Esophagus muscularis mucosa (tissue), 3 donors: Measurements from ENCODE around the gene MT1F.

Experiments
- CTCF ChIP-seq, 3 experiments: fragments of 200-600 bp in 2 of 3; fragments of 450-650 bp in 1 of 3; sonication (generic) in 2 of 3; IDR thresholded peaks; one replicate each; pipeline ENCODE4 v1.5.1; 2017 to 2019; ENCODE audit warnings: antibody characterized with exemption in 3 of 3, mild to moderate bottlenecking in 2 of 3, moderate library complexity in 1 of 3
- POLR2A ChIP-seq: fragments of 450-650 bp; IDR thresholded peaks from one replicate; pipeline ENCODE4 v1.6.1; 2017; ENCODE audit warnings: antibody characterized with exemption, moderate library complexity, mild to moderate bottlenecking, low read depth
- POLR2AphosphoS5 ChIP-seq, 2 donors: sonication (generic); formaldehyde crosslinking; IDR thresholded peaks; one replicate each; pipeline ENCODE4 v1.6.1; 2017; ENCODE audit warnings: antibody characterized with exemption in 2 of 2

- TF ChIP-seq CTCF (IDR thresholded peaks at IDR 0.05) (no peak), POLR2A (peak; percentile 90), POLR2AphosphoS5 (IDR thresholded peaks at IDR 0.05) (peak; percentile 89 to 98)
Measured at GRCh38 chr16:56608043-56608875, 49.5 kb upstream of the MT1F start, which contains the start of gene MT2A.
